Stimulated activated CD8-positive, alpha-beta memory T cell treated with anti-CD3 and anti-CD28 coated beads, Interleukin-2, amount 100 ng/mL, for 48 hours (primary cell): ENCODE measurements around the gene SS18L1.

Experiments
- DNase-seq, 2 donors: peaks; one replicate each; pipeline ENCODE4 v3.0.0-alpha.2; 2020; ENCODE audit warnings: low read depth in 2 of 2

SS18L1 gene

GRCh38 chr20:62225820-62226635 is 82.5 kb downstream of the SS18L1 start:
- no peak for DNase-seq

- no peak for DNase-seq
Measured at GRCh38 chr20:62226707-62227590, 83.4 kb downstream of the SS18L1 start.

DNA sequence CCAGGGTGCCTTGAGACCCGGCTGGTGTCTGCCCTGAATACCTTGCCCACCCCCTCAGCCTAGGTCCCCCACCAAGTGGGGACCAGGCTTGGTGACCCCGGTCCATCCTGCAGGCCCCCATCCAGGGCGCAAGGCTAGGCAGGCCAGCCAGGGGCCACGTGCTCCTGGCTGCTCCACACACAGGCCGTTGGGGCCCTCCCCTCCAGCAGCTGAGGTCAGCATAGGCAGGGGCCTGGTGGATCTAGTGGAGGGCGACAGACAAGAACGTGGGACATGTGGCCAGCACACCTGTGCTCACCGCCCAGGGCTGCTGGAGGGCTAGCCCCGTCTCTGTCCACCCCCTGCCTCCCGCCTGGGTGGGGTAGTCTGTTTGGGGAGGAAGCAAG is 84.0 kb downstream of the SS18L1 start:
- no peak for DNase-seq

- no peak for DNase-seq
Measured at GRCh38 chr20:62227977-62228958, 84.7 kb downstream of the SS18L1 start.

DNA sequence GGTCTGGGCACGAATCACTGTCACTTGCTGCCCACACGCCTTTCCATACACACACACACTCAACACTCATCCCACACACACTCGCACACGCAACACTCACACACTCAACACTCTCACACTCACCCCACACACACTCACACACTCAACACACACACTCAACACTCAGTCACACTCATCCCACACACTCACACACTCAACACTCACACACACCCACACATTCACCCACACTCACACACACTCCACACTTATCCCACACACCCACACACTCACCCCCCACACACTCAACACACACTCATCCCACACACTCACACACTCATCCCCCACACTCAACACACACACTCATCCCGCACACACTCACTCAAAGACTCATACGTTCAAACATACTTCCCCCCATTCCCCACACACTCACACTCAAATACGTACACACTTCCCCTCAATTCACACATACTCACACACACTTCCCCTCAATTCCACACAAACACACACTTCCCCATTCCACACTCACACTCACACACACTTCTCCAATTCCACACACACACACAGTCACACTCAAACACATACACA is 85.5 kb downstream of the SS18L1 start:
- DNase-seq: no peak

DNA sequence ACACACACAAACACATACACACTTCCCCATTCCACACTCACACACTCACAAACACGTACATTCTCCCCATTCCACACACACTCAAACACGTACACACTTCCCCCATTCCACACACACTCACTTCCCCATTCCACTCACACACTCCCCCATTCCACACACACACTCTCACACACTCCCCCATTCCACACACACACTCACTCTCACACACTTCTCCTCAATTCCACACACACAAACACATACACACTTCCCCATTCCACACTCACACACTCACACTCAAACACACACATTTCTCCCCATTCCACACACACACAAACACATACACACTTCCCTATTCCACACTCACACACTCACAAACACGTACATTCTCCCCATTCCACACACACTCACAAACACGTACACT is 86.1 kb downstream of the SS18L1 start:
- no peak for DNase-seq

DNA sequence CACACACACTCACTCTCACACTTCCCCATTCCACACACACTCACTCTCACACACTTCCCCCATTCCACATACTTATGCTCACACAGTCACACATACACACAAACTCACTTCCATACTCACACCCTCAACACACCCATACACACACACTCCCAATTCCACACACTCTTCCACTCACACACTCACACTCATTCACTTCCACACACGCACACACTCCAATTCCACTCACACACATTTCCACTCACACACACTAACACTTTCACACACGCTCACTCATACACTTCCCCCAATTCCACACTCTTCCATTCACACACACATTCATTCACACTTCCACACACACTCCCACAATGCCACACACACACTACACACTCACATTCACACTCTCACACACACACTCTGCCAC is 86.7 kb downstream of the SS18L1 start:
- no peak for DNase-seq

DNA sequence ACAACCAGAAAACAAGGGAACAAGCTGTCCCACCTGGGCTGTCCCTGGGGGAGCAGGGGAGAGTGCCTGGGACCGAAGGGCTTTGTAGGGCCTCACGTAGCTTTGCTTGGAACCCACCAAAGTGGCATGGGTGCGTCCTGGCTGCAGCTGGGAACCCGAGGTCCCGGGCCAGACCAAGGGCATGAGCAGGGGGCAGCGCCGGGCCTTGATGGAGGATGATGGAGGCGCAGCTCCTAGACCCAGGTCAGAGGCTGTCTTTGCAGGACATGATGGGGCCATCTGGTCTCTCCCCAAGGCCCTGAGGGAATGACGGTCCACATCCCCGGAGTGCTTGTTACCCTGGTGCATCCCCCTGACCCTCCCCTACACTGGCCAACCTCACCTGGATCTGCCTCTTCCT is 87.1 kb downstream of the SS18L1 start:
- no peak for DNase-seq

GRCh38 chr20:62231292-62231691 is 87.7 kb downstream of the SS18L1 start:
- no peak for DNase-seq
